Kidney epithelial cell (primary cell): ENCODE measurements around the gene OMG. TPM values are rescaled to one million over a fixed set of nuclear protein-coding genes. Genes with fewer than 3 reads are reported as not detected.

Source experiments
- DNase-seq: peaks from one replicate; pipeline ENCODE4 v3.0.0-alpha.2; 2010; ENCODE audit warnings: low read depth
- H3K27me3 ChIP-seq: 2 replicates; pipeline ENCODE4 v1.6.0; 2011; ENCODE audit warnings: low read length; ENCODE audit not compliant: control insufficient read depth, insufficient read depth
- H3K36me3 ChIP-seq: 2 replicates; pipeline ENCODE4 v1.5.1; 2011; ENCODE audit warnings: low read length; ENCODE audit not compliant: control insufficient read depth, insufficient read depth
- H3K4me3 ChIP-seq: 2 replicates; pipeline ENCODE4 v1.5.1; 2011; ENCODE audit warnings: low read depth, mild to moderate bottlenecking, control low read depth, low read length
- total RNA-seq: library from RNA; depleted of rRNA; stranded (reverse); fragments of >200 nt; gene quantifications from 2 replicates; pipeline ENCODE4 v1.2.3, GENCODE V29; 2015
- TF ChIP-seq, protein P1 (sequence below): IDR thresholded peaks from 2 replicates; pipeline ENCODE4 v1.5.1; 2011; ENCODE audit warnings: mild to moderate bottlenecking, moderate library complexity, low read length, control low read depth, inconsistent platforms; ENCODE audit not compliant: insufficient read depth, poor library complexity, severe bottlenecking

Gene OMG
- total RNA-seq, 1 donor from 2014 or later: not detected

DNA sequence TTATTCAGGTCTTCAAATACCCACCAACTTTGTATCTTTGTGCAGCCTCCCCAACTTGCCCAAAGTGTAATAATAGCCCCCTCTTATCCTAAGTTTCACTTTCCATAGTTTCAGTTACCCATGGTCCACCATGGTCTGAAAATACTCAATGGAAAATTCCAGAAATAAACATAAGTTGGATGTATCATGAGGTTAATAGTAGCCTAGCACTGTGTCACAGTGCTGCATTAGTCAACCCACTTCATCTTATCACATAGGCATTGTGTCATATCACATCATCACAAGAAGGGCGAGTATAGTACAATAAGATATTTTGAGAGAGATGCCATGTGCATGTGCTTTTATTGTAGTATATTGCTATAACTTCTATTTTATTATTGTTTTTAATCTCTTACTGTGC is 21.9 kb downstream of the OMG start:
- Histone ChIP-seq H3K36me3 (no peaks in the 10 kb centered on the region), H3K4me3 (no peak overlapping the region), H3K27me3 (no peaks in the 10 kb centered on the region)
- TF ChIP-seq, protein P1, sequence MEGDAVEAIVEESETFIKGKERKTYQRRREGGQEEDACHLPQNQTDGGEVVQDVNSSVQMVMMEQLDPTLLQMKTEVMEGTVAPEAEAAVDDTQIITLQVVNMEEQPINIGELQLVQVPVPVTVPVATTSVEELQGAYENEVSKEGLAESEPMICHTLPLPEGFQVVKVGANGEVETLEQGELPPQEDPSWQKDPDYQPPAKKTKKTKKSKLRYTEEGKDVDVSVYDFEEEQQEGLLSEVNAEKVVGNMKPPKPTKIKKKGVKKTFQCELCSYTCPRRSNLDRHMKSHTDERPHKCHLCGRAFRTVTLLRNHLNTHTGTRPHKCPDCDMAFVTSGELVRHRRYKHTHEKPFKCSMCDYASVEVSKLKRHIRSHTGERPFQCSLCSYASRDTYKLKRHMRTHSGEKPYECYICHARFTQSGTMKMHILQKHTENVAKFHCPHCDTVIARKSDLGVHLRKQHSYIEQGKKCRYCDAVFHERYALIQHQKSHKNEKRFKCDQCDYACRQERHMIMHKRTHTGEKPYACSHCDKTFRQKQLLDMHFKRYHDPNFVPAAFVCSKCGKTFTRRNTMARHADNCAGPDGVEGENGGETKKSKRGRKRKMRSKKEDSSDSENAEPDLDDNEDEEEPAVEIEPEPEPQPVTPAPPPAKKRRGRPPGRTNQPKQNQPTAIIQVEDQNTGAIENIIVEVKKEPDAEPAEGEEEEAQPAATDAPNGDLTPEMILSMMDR: no peak
- DNase-seq: no peak

DNA sequence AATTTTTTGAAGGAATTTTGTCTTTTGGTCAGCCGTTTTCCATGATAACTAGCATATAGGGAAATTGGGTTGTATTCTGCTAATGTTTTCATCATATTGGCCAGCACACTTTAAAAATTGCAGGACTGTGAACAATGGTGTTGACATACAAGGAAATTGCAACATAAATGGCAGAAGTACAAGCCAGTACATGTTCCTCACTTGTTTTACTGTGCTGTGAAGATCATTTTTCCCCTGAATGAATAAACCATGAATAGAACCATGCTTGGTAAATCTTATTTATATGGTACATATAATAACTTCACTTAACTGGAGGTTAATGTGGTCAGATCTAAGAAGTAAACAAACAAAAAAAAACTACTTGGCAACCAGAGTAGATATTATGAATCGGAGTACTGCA is 22.8 kb downstream of the OMG start:
- TF ChIP-seq, protein P1: no peak
- H3K36me3 ChIP-seq: no peaks in the 10 kb centered on the region
- H3K4me3 ChIP-seq: no peak overlapping the region
- no peak for DNase-seq
- H3K27me3 ChIP-seq: no peaks in the 10 kb centered on the region

DNA sequence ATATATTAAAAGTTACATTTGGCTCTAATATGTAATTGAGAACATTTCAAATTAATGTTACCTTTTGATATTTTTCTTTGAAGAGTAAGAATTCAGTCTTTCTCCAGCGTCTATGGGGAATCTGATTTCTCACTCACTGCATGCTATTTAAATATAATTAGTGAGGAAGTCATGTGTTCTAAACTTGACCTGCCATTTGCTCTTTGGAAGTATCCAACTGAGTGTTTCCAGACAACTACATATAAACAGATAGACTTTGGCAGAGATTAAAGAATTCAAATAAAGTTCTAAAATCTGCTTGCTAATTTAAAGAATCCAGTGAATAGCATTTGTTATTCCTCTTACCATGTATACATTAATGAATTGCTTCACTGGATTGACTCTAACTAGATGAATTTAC is 23.5 kb downstream of the OMG start:
- TF ChIP-seq, protein P1: no peak
- DNase-seq: no peak
- H3K4me3 ChIP-seq: no peak overlapping the region
- no peaks in the 10 kb centered on the region for H3K27me3 ChIP-seq
- H3K36me3 ChIP-seq: no peaks in the 10 kb centered on the region

GRCh38 chr17:31272803-31273202 is 24.2 kb downstream of the OMG start:
- Histone ChIP-seq H3K36me3 (no peaks in the 10 kb centered on the region), H3K27me3 (no peaks in the 10 kb centered on the region), H3K4me3 (no peak overlapping the region)
- DNase-seq: no peak
- TF ChIP-seq, protein P1: no peak

- TF ChIP-seq, protein P1: no peak
- DNase-seq: no peak
- Histone ChIP-seq H3K4me3 (no peak overlapping the region), H3K36me3 (no peaks in the 10 kb centered on the region), H3K27me3 (no peaks in the 10 kb centered on the region)
These were observed 24.8 kb downstream of the OMG start for GRCh38 chr17:31272236-31272635.

DNA sequence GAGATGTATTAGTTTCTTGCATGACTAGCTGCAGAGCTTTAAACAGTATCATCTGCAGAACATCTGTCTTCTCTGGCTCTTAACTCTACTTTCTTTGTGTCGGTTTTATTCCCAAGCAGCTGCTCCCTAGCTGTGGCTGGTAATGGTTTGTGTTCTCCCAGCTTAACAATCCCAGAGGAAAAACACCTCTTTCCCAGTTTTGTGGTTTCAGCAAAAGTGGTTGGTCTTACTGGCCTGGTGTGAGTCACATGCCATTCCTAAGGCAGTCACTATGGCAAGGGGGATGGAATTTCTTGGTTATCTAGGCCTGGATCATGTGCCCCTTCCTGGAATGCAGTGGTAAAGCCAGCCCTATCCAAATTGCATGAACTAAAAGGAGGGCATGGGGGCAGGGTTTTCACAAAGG is 27.5 kb downstream of the OMG start:
- no peak overlapping the region for H3K4me3 ChIP-seq
- DNase-seq: peak; percentile 98
- H3K36me3 ChIP-seq: no peaks in the 10 kb centered on the region
- no peaks in the 10 kb centered on the region for H3K27me3 ChIP-seq
- TF ChIP-seq, protein P1: no peak
